ENCODE measurements around the gene FAM20C.

FAM20C gene

DNA sequence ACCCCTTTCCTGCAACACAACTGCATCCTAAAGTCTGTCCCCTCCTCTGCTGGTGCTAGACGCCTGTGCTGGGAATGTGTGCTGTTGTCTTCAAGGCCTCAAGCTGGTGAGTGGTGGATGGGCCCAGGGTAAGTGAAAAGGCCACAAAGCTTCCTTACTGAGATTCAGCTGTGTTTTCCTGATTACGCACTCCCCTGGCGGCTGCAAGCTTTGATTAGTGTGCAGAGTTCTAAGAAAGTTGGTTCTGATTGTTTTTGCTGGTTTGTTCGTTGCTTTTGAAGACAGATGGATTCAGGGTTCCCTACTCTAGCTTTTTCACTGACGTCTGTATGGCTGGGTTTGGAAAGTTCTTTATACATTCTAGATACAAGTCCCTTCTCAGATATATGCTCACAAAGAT is 85.7 kb downstream of the FAM20C start:
- H3K9ac ChIP-seq (ENCODE audit: low read length): no peak overlapping the region
- no peak overlapping the region for H3K4me2 ChIP-seq (ENCODE audit: low read length)
- no peak overlapping the region for H3K27ac ChIP-seq (ENCODE audit: low read length)
- no peaks in the 10 kb centered on the region for H3K27me3 ChIP-seq (ENCODE audit: low read depth, low read length)
- no peaks in the 10 kb centered on the region for H4K20me1 ChIP-seq (ENCODE audit: insufficient read depth, low read length)
- H3K36me3 ChIP-seq (replicated peaks; ENCODE audit: low read depth, low read length): no peaks in the 10 kb centered on the region
- no peak for TF ChIP-seq EZH2phosphoT487 (IDR thresholded peaks at IDR 0.05; ENCODE audit: low read depth)
- no peak for TF ChIP-seq CTCF (IDR thresholded peaks at IDR 0.05; ENCODE audit: low read depth, low read length)
- H3K4me3 ChIP-seq (ENCODE audit: low read length): no peak overlapping the region
- no peaks in the 10 kb centered on the region for H3K9me3 ChIP-seq (ENCODE audit: insufficient read depth, low read length)
- no peak overlapping the region for H2AFZ ChIP-seq (ENCODE audit: low read depth, low read length)
- H3K4me1 ChIP-seq (ENCODE audit: low read length): no peaks in the 10 kb centered on the region
- no peaks in the 10 kb centered on the region for H3K79me2 ChIP-seq (ENCODE audit: low read length)

GRCh38 chr7:279821-280220 is 87.5 kb downstream of the FAM20C start:
- Histone ChIP-seq H3K27ac (ENCODE audit: low read length) (no peak overlapping the region), H3K36me3 (replicated peaks; ENCODE audit: low read depth, low read length) (no peaks in the 10 kb centered on the region), H3K4me3 (ENCODE audit: low read length) (no peak overlapping the region), H3K4me1 (ENCODE audit: low read length) (no peaks in the 10 kb centered on the region), H3K27me3 (ENCODE audit: low read depth, low read length) (no peaks in the 10 kb centered on the region), H3K9ac (ENCODE audit: low read length) (no peak overlapping the region), H3K79me2 (ENCODE audit: low read length) (no peaks in the 10 kb centered on the region), H2AFZ (ENCODE audit: low read depth, low read length) (no peak overlapping the region), H3K9me3 (ENCODE audit: insufficient read depth, low read length) (no peaks in the 10 kb centered on the region), H3K4me2 (ENCODE audit: low read length) (no peak overlapping the region), H4K20me1 (ENCODE audit: insufficient read depth, low read length) (no peaks in the 10 kb centered on the region)
- TF ChIP-seq CTCF (IDR thresholded peaks at IDR 0.05; ENCODE audit: low read depth, low read length): no peak
- no peak for TF ChIP-seq EZH2phosphoT487 (IDR thresholded peaks at IDR 0.05; ENCODE audit: low read depth)

- Histone ChIP-seq H3K36me3 (replicated peaks; ENCODE audit: low read depth, low read length) (no peaks in the 10 kb centered on the region), H3K9ac (ENCODE audit: low read length) (no peak overlapping the region), H3K4me3 (ENCODE audit: low read length) (no peak overlapping the region), H3K79me2 (ENCODE audit: low read length) (no peaks in the 10 kb centered on the region), H2AFZ (ENCODE audit: low read depth, low read length) (no peak overlapping the region), H3K27ac (ENCODE audit: low read length) (no peak overlapping the region), H3K4me2 (ENCODE audit: low read length) (no peak overlapping the region), H3K27me3 (ENCODE audit: low read depth, low read length) (no peaks in the 10 kb centered on the region), H4K20me1 (ENCODE audit: insufficient read depth, low read length) (no peaks in the 10 kb centered on the region), H3K4me1 (ENCODE audit: low read length) (no peaks in the 10 kb centered on the region), H3K9me3 (ENCODE audit: insufficient read depth, low read length) (no peaks in the 10 kb centered on the region)
- no peak for TF ChIP-seq EZH2phosphoT487 (IDR thresholded peaks at IDR 0.05; ENCODE audit: low read depth)
- TF ChIP-seq CTCF (IDR thresholded peaks at IDR 0.05; ENCODE audit: low read depth, low read length): no peak
These were observed 88.1 kb downstream of the FAM20C start for GRCh38 chr7:280461-280860.

- no peak overlapping the region for H3K9ac ChIP-seq (ENCODE audit: low read length)
- no peak overlapping the region for H3K4me2 ChIP-seq (ENCODE audit: low read length)
- H3K9me3 ChIP-seq (ENCODE audit: insufficient read depth, low read length): no peaks in the 10 kb centered on the region
- H3K36me3 ChIP-seq (replicated peaks; ENCODE audit: low read depth, low read length): no peaks in the 10 kb centered on the region
- H3K4me3 ChIP-seq (ENCODE audit: low read length): no peak overlapping the region
- H3K27me3 ChIP-seq (ENCODE audit: low read depth, low read length): no peaks in the 10 kb centered on the region
- TF ChIP-seq EZH2phosphoT487 (IDR thresholded peaks at IDR 0.05; ENCODE audit: low read depth) (no peak), CTCF (IDR thresholded peaks at IDR 0.05; ENCODE audit: low read depth, low read length) (no peak)
- H3K4me1 ChIP-seq (ENCODE audit: low read length): no peaks in the 10 kb centered on the region
- no peak overlapping the region for H3K27ac ChIP-seq (ENCODE audit: low read length)
- H3K79me2 ChIP-seq (ENCODE audit: low read length): no peaks in the 10 kb centered on the region
- no peak overlapping the region for H2AFZ ChIP-seq (ENCODE audit: low read depth, low read length)
- no peaks in the 10 kb centered on the region for H4K20me1 ChIP-seq (ENCODE audit: insufficient read depth, low read length)
These were observed 89.3 kb downstream of the FAM20C start for GRCh38 chr7:281637-282036.
